SK-N-SH treated with all-trans-retinoic acid at 6 μM for 48 hours (cell line): ENCODE data around the gene NR2C2AP.

Source experiments
- TCF4 ChIP-seq: fragments of 250-450 bp; sonication (Bioruptor Pico); IDR thresholded peaks from 2 replicates; pipeline ENCODE4 v1.8.0; 2021; ENCODE audit warnings: mild to moderate bottlenecking, moderate library complexity, borderline replicate concordance
- TF ChIP-seq, protein P1 (sequence below): fragments of 250-450 bp; sonication (Bioruptor Pico); IDR thresholded peaks from 2 replicates; pipeline ENCODE4 v1.8.0; 2020; ENCODE audit warnings: mild to moderate bottlenecking, moderate library complexity, borderline replicate concordance

GRCh38 chr19:19214159-19214490, 10.9 kb upstream of the NR2C2AP start:
- TF ChIP-seq, protein P1, sequence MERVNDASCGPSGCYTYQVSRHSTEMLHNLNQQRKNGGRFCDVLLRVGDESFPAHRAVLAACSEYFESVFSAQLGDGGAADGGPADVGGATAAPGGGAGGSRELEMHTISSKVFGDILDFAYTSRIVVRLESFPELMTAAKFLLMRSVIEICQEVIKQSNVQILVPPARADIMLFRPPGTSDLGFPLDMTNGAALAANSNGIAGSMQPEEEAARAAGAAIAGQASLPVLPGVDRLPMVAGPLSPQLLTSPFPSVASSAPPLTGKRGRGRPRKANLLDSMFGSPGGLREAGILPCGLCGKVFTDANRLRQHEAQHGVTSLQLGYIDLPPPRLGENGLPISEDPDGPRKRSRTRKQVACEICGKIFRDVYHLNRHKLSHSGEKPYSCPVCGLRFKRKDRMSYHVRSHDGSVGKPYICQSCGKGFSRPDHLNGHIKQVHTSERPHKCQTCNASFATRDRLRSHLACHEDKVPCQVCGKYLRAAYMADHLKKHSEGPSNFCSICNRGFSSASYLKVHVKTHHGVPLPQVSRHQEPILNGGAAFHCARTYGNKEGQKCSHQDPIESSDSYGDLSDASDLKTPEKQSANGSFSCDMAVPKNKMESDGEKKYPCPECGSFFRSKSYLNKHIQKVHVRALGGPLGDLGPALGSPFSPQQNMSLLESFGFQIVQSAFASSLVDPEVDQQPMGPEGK (CRISPR knock-in tag), result no peak
- TF ChIP-seq TCF4 (CRISPR knock-in tag), result no peak
